Measurements from ENCODE around the gene CLSTN2.

Gene CLSTN2

DNA sequence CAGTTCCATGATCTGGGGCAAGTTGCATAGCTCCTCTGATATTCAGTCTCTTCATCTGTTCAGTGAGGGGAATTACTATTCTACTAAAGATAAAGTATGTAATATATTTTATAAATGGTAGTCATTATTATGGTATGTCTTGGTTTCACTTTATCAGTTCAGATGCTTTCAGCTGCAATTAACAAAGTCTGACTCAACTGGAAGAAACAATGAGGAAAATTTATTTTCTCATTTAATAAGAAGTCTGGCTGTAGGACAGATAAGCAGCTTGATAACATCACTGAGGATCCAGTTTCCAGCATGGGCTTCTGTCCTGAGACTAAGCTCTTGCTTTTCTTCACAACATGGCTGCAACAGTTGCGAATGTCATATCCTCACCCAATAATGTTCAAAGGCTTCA, 388.6 kb downstream of the CLSTN2 start:
- no peak for DNase-seq (ENCODE audit: low read depth)
- TF ChIP-seq, protein P1, sequence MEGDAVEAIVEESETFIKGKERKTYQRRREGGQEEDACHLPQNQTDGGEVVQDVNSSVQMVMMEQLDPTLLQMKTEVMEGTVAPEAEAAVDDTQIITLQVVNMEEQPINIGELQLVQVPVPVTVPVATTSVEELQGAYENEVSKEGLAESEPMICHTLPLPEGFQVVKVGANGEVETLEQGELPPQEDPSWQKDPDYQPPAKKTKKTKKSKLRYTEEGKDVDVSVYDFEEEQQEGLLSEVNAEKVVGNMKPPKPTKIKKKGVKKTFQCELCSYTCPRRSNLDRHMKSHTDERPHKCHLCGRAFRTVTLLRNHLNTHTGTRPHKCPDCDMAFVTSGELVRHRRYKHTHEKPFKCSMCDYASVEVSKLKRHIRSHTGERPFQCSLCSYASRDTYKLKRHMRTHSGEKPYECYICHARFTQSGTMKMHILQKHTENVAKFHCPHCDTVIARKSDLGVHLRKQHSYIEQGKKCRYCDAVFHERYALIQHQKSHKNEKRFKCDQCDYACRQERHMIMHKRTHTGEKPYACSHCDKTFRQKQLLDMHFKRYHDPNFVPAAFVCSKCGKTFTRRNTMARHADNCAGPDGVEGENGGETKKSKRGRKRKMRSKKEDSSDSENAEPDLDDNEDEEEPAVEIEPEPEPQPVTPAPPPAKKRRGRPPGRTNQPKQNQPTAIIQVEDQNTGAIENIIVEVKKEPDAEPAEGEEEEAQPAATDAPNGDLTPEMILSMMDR (IDR thresholded peaks at IDR 0.05; ENCODE audit: control insufficient read depth, insufficient read depth, low read depth, low read length, missing control alignments) = no peak
- H3K4me3 ChIP-seq (ENCODE audit: control insufficient read depth, low read depth, low read length) = no peak overlapping the region

- no peak for DNase-seq (ENCODE audit: low read depth)
- no peak overlapping the region for H3K4me3 ChIP-seq (ENCODE audit: control insufficient read depth, low read depth, low read length)
- TF ChIP-seq, protein P1 (IDR thresholded peaks at IDR 0.05; ENCODE audit: control insufficient read depth, insufficient read depth, low read depth, low read length, missing control alignments) = no peak
Observed at GRCh38 chr3:140332131-140332530, 397.1 kb downstream of the CLSTN2 start.

DNA sequence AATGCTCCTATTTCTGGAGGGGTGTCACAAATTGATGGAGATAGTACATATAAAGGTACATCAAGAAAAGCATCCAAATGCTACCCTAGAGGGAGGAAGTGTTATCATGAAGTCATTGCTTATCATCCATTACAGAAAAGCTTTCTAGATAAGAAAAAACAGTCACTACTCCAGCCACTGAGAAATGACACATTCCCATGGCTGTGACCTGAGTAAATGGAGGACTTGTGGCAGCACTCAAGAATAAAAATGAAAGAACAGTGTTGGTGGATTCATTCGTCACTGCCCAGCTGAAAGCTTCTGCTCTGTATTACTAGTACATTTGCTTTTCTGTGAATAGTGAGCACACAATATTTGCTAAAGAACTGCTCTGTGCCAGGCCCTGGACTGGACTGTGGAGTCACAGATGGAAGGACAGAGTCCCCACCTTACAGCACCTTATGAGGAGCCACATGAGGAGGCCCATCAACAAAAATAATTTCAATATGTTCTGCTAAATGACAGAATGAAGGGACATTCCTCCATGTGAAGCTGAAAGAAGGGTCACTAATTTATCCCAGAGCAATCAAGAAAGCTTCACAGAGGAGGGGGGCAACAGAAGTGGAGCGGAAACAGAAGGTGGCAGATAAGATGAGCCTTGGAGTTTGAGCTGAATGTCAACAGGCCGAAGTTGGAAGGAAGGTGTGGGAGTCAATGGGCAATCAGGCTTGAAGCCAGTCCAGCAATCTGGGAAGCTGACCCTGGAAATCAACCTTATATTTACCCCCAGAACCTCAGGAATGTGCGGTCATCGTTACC, 399.3 kb downstream of the CLSTN2 start:
- DNase-seq (ENCODE audit: low read depth) = no peak
- TF ChIP-seq, protein P1 (IDR thresholded peaks at IDR 0.05; ENCODE audit: control insufficient read depth, insufficient read depth, low read depth, low read length, missing control alignments) = no peak
- no peak overlapping the region for H3K4me3 ChIP-seq (ENCODE audit: control insufficient read depth, low read depth, low read length)

- H3K4me3 ChIP-seq (ENCODE audit: control insufficient read depth, low read depth, low read length) = no peak overlapping the region
- DNase-seq (ENCODE audit: low read depth) = no peak
- TF ChIP-seq, protein P1 (IDR thresholded peaks at IDR 0.05; ENCODE audit: control insufficient read depth, insufficient read depth, low read depth, low read length, missing control alignments) = no peak
Observed at GRCh38 chr3:140336465-140336864, 401.5 kb downstream of the CLSTN2 start.

DNA sequence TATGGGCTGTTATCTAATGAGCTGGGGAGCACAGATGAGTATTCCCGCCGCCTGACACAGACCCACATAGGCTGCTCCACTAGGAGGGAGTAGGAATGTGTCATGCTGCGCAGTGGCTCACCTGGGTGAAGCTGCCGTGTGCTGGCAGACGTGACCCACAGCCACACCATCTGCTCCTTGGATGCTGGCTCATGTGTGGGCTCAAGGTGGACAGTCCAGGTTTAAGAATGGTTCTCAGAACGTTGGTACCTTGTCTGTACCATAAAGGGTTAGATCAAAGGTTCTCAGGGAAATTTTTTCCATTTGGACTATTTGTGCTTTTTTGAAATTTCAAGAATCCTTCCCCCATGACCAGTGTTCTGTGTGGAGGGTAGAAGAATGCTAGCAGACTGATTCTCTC, 403.9 kb downstream of the CLSTN2 start:
- no peak for DNase-seq (ENCODE audit: low read depth)

GRCh38 chr3:140341203-140341602, 406.2 kb downstream of the CLSTN2 start:
- no peak for DNase-seq (ENCODE audit: low read depth)
- no peak overlapping the region for H3K4me3 ChIP-seq (ENCODE audit: control insufficient read depth, low read depth, low read length)
- TF ChIP-seq, protein P1 (IDR thresholded peaks at IDR 0.05; ENCODE audit: control insufficient read depth, insufficient read depth, low read depth, low read length, missing control alignments) = no peak

More for the DNA sequence above, 403.9 kb downstream of the CLSTN2 start:
- no peak overlapping the region for H3K4me3 ChIP-seq (ENCODE audit: control insufficient read depth, low read depth, low read length)
- TF ChIP-seq, protein P1 (IDR thresholded peaks at IDR 0.05; ENCODE audit: control insufficient read depth, insufficient read depth, low read depth, low read length, missing control alignments) = no peak

All from AG09309 (cell line).